GM19193 (cell line): ENCODE measurements around the gene CYP2C9.

Experiments
- POLR2A ChIP-seq: IDR thresholded peaks from 4 replicates; pipeline ENCODE4 v1.6.1; 2011; ENCODE audit not compliant: insufficient read depth, insufficient read length; ENCODE audit errors: extremely low read depth

Gene CYP2C9

GRCh38 chr10:94938383-94938782, at the start of gene CYP2C9:
CYP2C9 (plus strand) TSS chr10:94938658; CDS start chr10:94938683, 25 bp downstream.
- TF ChIP-seq POLR2A, result no peak

DNA sequence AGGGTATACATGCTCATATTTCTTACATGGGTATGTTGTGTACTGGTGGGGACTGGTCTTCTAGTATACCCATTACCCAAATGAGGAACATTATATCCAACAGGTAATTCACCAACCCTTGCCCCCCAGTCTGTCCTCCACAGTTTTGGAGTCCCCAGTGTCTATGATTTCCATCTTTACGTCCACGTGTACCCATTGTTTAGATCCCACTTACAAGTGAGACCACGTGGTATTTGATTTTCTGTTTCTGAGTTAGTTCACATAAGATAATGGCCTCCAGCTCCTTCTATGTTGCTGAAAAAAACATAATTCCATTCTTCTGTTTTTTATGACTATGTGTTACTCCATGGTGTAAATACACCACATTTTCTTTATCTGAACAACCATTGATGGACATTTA, 49.3 kb upstream of the CYP2C9 start:
- no peak for TF ChIP-seq POLR2A

DNA sequence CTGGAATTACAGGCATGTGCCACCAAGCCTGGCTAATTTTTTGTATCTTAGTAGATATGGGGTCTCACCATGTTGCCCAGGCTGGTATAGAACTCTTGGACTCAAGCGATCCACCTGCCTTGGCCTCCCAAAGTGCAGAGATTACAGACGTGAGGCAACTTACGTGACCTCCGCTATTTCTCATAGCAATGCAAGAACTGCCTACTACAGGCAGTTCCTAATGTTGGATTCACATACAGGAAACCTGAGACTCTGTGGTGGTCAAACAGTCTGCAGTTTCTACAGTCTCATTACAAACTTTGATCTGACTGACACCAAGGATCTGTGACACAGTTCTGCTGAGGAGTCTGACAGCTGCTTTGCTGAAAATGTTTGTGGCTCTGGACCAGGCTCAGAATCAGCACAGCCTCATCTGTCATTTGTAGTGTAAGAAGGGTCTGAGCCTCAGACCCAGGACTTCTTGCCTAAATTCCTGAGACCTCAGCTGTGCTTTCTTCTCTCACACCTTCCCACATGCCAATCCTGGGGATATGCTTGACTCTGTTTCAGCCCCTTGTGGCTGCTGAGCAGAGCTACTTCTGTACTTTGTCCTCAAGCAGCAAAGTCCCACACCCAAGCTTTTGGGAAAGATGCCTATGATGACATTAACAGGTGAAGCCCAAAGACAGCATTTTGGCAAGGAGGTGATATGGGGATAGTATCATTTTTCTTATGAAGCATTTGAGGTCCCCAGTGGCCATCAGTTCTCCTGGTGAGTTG, 48.0 kb upstream of the CYP2C9 start:
- TF ChIP-seq POLR2A, result no peak

- TF ChIP-seq POLR2A, result no peak
These were observed 36.4 kb upstream of the CYP2C9 start for GRCh38 chr10:94902080-94902479.

DNA sequence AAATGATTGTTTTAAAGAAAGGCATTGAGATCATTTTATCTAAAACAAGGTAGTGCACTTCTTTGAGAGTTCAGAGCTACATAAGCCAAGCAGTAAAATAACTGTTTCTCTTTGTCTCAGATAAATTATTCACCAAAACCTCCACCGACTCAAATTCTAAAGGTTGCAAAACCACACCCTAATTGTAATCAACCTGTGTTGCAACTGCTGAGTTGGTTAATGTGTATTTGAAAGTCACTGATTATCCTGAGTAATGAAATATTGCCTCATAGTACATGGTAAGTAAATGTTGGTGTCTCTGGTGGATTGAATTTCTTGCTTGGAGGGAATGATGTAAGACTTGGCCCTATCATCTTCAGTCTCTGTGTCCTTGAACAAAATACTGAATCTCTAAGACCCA, 35.9 kb upstream of the CYP2C9 start:
- no peak for TF ChIP-seq POLR2A

- no peak for TF ChIP-seq POLR2A
These were observed 22.0 kb upstream of the CYP2C9 start for GRCh38 chr10:94916423-94916822.

- no peak for TF ChIP-seq POLR2A
These were observed 1.7 kb upstream of the CYP2C9 start for GRCh38 chr10:94936721-94937120.

DNA sequence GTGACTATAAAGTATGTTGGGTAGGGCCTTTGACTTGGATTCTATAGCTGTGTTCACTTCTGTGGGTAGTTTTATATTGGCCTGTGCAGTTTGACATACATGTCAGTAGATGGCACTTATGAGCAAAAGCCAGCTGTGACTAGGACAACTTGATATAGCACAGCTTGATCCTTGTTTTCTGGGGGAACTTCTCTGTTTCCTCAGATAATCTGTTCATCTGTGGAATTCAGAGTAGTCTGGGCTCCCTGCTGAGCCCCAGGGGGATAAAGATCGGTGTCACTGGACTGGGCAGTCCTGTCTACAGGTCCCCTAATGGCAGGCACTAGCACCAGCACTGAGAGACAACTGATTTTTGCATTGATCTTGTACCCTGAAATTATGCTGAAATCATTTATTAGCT, 25.4 kb downstream of the CYP2C9 start:
- no peak for TF ChIP-seq POLR2A

DNA sequence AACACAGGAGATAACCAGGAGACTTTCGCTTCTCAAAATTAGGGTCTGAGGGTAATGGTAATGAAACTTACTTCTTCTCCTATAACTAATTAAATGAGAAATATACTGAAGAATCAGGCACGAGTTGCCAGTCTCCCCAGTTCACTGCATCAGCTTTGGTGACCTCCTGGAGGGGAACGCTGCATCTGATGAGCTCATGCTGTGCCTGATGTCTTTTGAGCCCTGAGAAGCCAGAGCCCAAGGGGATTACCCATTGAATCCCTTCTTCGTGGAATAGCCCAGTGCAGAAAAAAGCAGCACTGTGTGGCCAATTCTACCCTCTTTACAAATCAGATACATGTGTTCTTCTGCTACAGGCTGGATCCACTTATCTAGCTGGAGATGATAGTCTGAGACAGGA, 45.1 kb downstream of the CYP2C9 start:
- no peak for TF ChIP-seq POLR2A

DNA sequence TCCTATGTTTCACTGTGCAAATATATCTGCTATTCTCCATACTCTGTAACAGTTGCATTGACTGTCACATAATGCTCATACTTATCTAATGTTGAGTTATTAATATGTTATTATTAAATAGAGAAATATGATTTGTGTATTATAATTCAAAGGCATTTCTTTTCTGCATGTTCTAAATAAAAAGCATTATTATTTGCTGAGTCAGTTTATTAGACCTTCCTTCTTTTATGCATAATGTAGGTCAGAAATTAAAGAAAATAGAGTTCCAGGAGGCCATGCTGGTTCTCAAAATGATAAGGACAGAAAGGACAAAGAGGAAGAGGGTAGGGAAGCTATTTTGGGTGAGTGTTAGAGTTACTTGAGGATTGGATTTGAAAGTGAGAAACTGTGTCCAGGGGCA, 50.7 kb downstream of the CYP2C9 start:
- no peak for TF ChIP-seq POLR2A

GRCh38 chr10:94991243-94991888, 52.9 kb downstream of the CYP2C9 start:
- no peak for TF ChIP-seq POLR2A

GRCh38 chr10:94992811-94993210, 54.4 kb downstream of the CYP2C9 start:
- TF ChIP-seq POLR2A, result no peak

DNA sequence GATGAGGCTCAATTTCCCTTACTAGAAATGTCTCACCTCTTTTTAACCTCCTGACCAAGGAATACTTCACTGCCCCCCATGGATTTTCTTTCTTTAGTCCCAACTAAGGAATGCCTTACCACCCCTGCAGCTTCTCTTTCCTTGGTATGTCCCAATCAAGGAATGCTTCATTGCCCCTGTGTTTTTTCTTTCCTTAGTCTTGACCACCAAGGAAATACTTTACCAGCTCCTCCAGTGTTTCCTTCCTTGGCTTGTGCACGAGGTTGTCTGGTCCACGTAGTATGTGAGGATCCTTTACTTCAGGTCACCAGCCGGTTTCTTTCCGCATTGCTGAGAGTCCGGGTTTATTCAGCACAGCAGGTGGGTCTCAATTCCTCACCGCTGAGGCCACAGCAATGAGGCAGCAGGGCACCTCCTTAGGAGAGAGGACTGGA, 59.3 kb downstream of the CYP2C9 start:
- no peak for TF ChIP-seq POLR2A

DNA sequence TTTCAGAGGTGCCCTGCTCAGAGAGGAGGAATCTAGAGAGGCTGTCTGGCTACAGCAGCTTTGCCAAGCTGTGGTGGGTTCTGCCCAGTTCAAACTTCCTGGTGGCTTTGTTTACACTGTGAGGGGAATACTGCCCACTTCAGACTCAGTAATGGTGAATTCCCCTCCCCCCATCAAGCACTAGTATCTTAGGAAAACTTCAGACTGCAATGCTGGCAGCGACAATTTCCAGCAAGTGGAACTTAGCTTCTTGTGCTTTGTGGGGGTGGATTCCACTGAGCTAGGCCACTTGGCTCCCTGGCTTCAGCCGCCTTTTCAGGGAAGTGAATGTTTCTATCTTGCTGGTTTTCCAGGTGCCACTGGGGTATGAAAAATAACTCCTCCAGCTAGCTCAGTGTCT, 88.0 kb downstream of the CYP2C9 start:
- TF ChIP-seq POLR2A, result no peak

- no peak for TF ChIP-seq POLR2A
These were observed 93.2 kb downstream of the CYP2C9 start for GRCh38 chr10:95031656-95032055.

DNA sequence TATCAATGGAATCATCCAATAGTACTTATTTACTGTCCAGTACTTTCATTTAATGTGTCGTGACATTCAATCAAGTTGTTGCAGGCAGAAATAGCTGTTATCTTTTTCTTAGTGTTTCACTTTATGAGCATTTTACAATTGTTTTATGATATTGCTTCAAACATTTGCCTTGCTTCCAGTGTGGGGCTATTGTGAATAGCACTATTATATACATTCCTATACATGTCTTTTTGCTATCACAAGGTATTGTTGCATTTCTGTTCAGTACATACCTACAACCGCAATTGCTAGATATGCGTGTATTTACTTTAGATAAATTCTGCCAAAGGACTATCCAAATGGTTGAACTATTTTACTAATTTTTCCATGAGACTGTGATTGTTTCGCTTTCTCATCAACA, 95.9 kb downstream of the CYP2C9 start:
- TF ChIP-seq POLR2A, result no peak
